Measurements from ENCODE around the gene NMNAT2.

The NMNAT2 gene

DNA sequence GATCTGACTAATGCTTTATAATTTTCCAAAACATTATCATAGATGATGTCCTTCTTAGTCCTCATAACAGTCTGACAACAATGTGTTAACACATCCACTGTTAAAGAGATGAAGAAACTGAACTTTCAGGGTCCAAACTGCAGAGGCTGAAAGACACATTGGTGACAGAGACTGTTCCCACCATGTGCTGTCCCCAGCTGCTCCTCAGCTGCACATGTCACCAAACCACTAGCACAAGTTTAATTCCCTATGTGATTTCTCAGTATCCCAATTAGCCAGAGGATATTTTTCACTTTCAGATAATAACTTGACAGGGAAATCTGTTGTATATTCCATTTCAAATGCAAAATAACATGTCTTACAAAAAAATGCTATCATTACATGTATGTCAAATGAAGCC, 207.5 kb downstream of the NMNAT2 start:
- TF ChIP-seq EGR1 (IDR thresholded peaks at IDR 0.05) = no peak
- TF ChIP-seq CEBPB (IDR thresholded peaks at IDR 0.05) = no peak
- no peak for TF ChIP-seq TAF1 (IDR thresholded peaks at IDR 0.05; ENCODE audit: low read depth)
- TF ChIP-seq NFIC (IDR thresholded peaks at IDR 0.05) = no peak
- no peak for TF ChIP-seq TCF12 (IDR thresholded peaks at IDR 0.05; ENCODE audit: low read depth)
- TF ChIP-seq, protein P1, sequence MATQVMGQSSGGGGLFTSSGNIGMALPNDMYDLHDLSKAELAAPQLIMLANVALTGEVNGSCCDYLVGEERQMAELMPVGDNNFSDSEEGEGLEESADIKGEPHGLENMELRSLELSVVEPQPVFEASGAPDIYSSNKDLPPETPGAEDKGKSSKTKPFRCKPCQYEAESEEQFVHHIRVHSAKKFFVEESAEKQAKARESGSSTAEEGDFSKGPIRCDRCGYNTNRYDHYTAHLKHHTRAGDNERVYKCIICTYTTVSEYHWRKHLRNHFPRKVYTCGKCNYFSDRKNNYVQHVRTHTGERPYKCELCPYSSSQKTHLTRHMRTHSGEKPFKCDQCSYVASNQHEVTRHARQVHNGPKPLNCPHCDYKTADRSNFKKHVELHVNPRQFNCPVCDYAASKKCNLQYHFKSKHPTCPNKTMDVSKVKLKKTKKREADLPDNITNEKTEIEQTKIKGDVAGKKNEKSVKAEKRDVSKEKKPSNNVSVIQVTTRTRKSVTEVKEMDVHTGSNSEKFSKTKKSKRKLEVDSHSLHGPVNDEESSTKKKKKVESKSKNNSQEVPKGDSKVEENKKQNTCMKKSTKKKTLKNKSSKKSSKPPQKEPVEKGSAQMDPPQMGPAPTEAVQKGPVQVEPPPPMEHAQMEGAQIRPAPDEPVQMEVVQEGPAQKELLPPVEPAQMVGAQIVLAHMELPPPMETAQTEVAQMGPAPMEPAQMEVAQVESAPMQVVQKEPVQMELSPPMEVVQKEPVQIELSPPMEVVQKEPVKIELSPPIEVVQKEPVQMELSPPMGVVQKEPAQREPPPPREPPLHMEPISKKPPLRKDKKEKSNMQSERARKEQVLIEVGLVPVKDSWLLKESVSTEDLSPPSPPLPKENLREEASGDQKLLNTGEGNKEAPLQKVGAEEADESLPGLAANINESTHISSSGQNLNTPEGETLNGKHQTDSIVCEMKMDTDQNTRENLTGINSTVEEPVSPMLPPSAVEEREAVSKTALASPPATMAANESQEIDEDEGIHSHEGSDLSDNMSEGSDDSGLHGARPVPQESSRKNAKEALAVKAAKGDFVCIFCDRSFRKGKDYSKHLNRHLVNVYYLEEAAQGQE (IDR thresholded peaks at IDR 0.05; ENCODE audit: low read depth) = no peak
- TF ChIP-seq EP300 (IDR thresholded peaks at IDR 0.05; ENCODE audit: borderline replicate concordance) = no peak
- TF ChIP-seq, protein P2, sequence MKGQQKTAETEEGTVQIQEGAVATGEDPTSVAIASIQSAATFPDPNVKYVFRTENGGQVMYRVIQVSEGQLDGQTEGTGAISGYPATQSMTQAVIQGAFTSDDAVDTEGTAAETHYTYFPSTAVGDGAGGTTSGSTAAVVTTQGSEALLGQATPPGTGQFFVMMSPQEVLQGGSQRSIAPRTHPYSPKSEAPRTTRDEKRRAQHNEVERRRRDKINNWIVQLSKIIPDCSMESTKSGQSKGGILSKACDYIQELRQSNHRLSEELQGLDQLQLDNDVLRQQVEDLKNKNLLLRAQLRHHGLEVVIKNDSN (IDR thresholded peaks at IDR 0.05) = no peak
- no peak for TF ChIP-seq TEAD4 (IDR thresholded peaks at IDR 0.05)
- no peak for TF ChIP-seq RAD21 (IDR thresholded peaks at IDR 0.05; ENCODE audit: low read depth)
- TF ChIP-seq, protein P3, sequence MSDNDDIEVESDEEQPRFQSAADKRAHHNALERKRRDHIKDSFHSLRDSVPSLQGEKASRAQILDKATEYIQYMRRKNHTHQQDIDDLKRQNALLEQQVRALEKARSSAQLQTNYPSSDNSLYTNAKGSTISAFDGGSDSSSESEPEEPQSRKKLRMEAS (IDR thresholded peaks at IDR 0.05) = no peak
- no peak for TF ChIP-seq FOXM1 (IDR thresholded peaks at IDR 0.05; ENCODE audit: borderline replicate concordance, low read depth)
- TF ChIP-seq ZBTB7A (IDR thresholded peaks at IDR 0.05; ENCODE audit: low read depth) = no peak
- TF ChIP-seq CREB1 (IDR thresholded peaks at IDR 0.05; ENCODE audit: low read depth) = no peak
- no peak for TF ChIP-seq YY1 (IDR thresholded peaks at IDR 0.05; ENCODE audit: low read depth)

DNA sequence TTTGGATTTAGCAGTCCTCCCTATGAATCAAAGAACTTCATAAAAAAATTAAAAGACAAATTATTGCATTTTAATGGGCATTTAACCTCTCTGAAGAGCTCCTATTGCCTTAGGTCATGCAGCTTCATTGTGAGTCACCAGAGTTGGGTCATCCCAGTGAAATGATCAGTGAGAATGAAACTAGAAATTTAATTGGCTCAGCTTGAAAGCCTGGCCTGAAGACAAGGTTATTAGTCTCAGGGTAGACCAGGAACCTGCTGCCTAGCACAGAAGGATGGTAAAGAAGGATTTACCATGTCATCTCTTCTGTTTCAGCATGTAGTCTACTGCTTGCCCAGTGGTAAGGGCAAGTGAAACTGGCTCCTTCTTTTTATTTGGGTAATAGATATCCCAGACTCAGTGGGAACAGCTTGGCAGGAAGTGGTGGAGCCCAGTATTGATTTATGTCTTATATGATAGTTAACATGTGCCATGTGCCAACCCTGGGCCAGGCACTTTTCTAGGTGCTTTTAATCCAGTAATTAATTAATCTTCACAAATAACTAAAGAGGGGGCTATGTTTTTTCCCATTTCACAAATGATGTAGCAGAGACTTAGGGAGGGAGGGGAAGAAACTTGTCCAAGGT, 208.5 kb downstream of the NMNAT2 start:
- TF ChIP-seq TEAD4 (IDR thresholded peaks at IDR 0.05) = no peak

DNA sequence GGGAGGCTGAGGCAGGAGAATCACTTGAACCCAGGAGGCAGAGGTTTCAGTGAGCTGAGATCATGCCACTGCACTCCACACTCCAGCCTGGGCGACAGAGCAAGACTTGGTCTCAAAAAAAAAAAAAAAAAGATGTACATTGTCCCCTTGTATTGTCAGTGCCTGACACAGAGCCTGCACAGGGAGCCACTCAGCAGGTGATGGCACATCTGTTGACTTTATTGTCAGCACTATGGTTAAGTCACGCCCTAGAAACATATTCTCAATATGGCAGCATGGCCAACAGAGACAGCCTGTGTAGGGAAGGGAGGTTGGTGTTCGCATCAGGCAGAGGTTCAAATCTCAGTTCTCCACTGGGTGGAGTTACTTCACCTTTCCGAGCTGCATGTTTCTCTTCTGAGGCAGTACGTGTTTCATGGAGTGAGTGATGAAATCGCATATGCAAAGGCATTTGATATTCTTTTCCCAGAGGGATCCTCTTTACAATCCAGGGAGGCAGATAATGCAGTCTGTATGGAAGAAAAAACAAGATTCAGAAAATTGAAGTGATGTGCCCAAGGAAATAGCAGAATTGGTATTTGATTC, 211.6 kb downstream of the NMNAT2 start:
- no peak for TF ChIP-seq FOXM1 (IDR thresholded peaks at IDR 0.05; ENCODE audit: borderline replicate concordance, low read depth)
- TF ChIP-seq, protein P1 (IDR thresholded peaks at IDR 0.05; ENCODE audit: low read depth) = no peak

DNA sequence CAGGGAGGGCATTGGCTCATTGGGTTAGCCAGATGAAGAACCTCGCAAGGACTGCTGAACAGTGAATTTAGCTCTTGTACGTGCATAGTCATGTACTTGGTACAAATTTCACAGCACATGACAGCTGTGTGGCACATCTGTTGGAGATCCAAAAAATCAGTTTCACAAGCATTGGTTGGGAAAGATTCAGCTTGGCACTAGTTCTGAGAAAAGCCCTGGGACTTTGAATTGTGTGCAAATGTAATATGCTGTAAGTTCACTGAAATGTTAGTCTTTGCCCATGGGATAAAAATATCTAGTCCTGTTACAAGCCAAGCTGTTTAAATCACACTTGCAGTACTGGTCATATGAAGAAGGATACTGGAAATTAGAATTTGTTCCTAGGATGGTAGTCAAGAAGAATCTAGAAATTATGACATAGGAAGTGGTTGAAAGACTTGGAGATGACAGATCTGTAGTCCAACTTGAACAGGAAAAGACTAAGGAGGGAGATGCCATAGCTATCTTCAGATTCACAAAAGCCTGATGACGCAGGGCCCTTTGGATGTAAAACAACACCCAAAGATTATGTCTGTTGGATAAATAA, 212.9 kb downstream of the NMNAT2 start:
- no peak for TF ChIP-seq EP300 (IDR thresholded peaks at IDR 0.05; ENCODE audit: borderline replicate concordance)
- TF ChIP-seq, protein P3 (IDR thresholded peaks at IDR 0.05) = no peak

DNA sequence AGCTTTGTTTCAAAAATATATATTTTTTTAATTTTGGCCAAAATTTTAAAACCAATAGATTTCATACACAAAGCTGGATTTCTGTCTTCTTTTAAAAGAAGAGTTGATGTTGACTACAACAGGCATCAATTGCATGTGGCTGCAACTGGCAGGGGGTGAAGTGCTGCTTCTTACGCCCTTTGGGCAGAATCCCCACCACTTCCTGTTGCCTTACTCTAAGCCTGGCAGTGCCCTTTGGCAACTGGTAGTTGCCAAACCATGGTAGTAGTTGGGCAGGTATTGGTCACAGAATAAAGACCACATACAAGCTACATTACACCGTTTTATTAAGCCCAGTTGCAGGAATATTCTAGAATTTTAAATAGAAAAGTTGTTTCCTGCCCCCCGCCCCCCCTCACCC, 215.1 kb downstream of the NMNAT2 start:
- TF ChIP-seq TCF12 (IDR thresholded peaks at IDR 0.05; ENCODE audit: low read depth) (no peak), FOXM1 (IDR thresholded peaks at IDR 0.05; ENCODE audit: borderline replicate concordance, low read depth) (no peak), YY1 (IDR thresholded peaks at IDR 0.05; ENCODE audit: low read depth) (no peak), EP300 (IDR thresholded peaks at IDR 0.05; ENCODE audit: borderline replicate concordance) (no peak)
- TF ChIP-seq, protein P1 (IDR thresholded peaks at IDR 0.05; ENCODE audit: low read depth) = no peak

DNA sequence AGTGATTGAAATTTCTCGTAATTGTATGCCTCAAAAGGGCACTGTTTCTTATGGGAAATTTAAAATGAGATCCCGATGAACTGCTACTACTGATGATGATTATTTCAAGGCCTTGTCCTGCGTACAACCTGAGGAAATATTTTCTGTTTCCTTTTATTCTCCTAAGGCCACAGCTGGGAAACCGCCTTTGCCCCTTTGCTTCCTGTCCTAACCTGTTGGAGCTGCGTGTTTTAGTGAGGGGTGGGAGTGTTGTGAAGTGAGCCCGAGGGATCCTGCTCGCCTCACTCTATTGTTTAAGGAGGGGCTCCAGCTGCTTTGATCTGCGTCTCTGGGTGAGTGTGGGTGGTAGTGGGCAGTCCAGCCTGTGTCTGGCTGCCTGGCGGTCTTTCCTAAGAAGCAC, 217.7 kb downstream of the NMNAT2 start:
- TF ChIP-seq TAF1 (IDR thresholded peaks at IDR 0.05; ENCODE audit: low read depth) = no peak
- no peak for TF ChIP-seq EGR1 (IDR thresholded peaks at IDR 0.05)
- TF ChIP-seq, protein P2 (IDR thresholded peaks at IDR 0.05) = no peak
- no peak for TF ChIP-seq FOXM1 (IDR thresholded peaks at IDR 0.05; ENCODE audit: borderline replicate concordance, low read depth)
- no peak for TF ChIP-seq TEAD4 (IDR thresholded peaks at IDR 0.05)
- no peak for TF ChIP-seq CEBPB (IDR thresholded peaks at IDR 0.05)
- TF ChIP-seq EP300 (IDR thresholded peaks at IDR 0.05; ENCODE audit: borderline replicate concordance) = no peak
- no peak for TF ChIP-seq NFIC (IDR thresholded peaks at IDR 0.05)
- TF ChIP-seq ZBTB7A (IDR thresholded peaks at IDR 0.05; ENCODE audit: low read depth) = no peak
- TF ChIP-seq, protein P1 (IDR thresholded peaks at IDR 0.05; ENCODE audit: low read depth) = no peak

Data from Ishikawa (cell line).